H7 (cell line): Measurements from ENCODE around the gene RPS21. TPM values are rescaled to one million over a fixed set of nuclear protein-coding genes. Genes with fewer than 3 reads are reported as not detected.

Source experiments
- DNase-seq: peaks from one replicate; pipeline ENCODE4 v3.0.0; 2012
- H3K27me3 ChIP-seq: 2 replicates; pipeline ENCODE4 v1.6.0; 2011; ENCODE audit warnings: mild to moderate bottlenecking, low read length; ENCODE audit not compliant: control insufficient read depth, insufficient read depth
- H3K36me3 ChIP-seq: replicated peaks from 2 replicates; pipeline ENCODE4 v1.5.1; 2011; ENCODE audit warnings: low read length; ENCODE audit not compliant: control insufficient read depth, insufficient read depth
- H3K4me3 ChIP-seq: 2 replicates; pipeline ENCODE4 v1.5.1; 2011; ENCODE audit warnings: low read depth, mild to moderate bottlenecking, control low read depth, low read length, moderate library complexity; ENCODE audit not compliant: insufficient read depth
- total RNA-seq: library from RNA; depleted of rRNA; stranded (reverse); fragments of >200 nt; shearing (Covaris generic); gene quantifications from 2 replicates; pipeline ENCODE4 v1.2.3, GENCODE V29; 2014

RPS21 gene
- total RNA-seq, 1 experiment from 2014 or later, result 1,118 TPM

GRCh38 chr20:62358171-62359042 is 28.5 kb upstream of the RPS21 start:
- Histone ChIP-seq H3K36me3 (peaks cover 3% of the 10 kb centered on the region), H3K4me3 (no peak overlapping the region), H3K27me3 (no peaks in the 10 kb centered on the region)
- DNase-seq, result no peak

- Histone ChIP-seq H3K4me3 (no peak overlapping the region), H3K36me3 (peaks cover 3% of the 10 kb centered on the region), H3K27me3 (no peaks in the 10 kb centered on the region)
- peak; percentile 87 for DNase-seq
Observed at GRCh38 chr20:62359043-62359490, 27.8 kb upstream of the RPS21 start.

- Histone ChIP-seq H3K27me3 (no peaks in the 10 kb centered on the region), H3K4me3 (no peak overlapping the region), H3K36me3 (peaks cover 3% of the 10 kb centered on the region)
- peak; percentile 64 for DNase-seq
Observed at GRCh38 chr20:62359491-62360121, 27.3 kb upstream of the RPS21 start.

- peak; percentile 83 for DNase-seq
- no peak overlapping the region for H3K4me3 ChIP-seq
- peaks cover 3% of the 10 kb centered on the region for H3K36me3 ChIP-seq
- H3K27me3 ChIP-seq, result no peaks in the 10 kb centered on the region
Observed at GRCh38 chr20:62360854-62361798, 25.8 kb upstream of the RPS21 start.

- no peak overlapping the region for H3K4me3 ChIP-seq
- DNase-seq, result peak; percentile 96
- peaks cover 3% of the 10 kb centered on the region for H3K36me3 ChIP-seq
- no peaks in the 10 kb centered on the region for H3K27me3 ChIP-seq
Observed at GRCh38 chr20:62361799-62362589, 24.9 kb upstream of the RPS21 start.

- no peak overlapping the region for H3K4me3 ChIP-seq
- peaks cover 3% of the 10 kb centered on the region for H3K36me3 ChIP-seq
- no peak for DNase-seq
- no peaks in the 10 kb centered on the region for H3K27me3 ChIP-seq
Observed at GRCh38 chr20:62362590-62362940, 24.3 kb upstream of the RPS21 start.

GRCh38 chr20:62362991-62363919 is 23.6 kb upstream of the RPS21 start:
- Histone ChIP-seq H3K36me3 (peaks cover 3% of the 10 kb centered on the region), H3K4me3 (no peak overlapping the region), H3K27me3 (no peaks in the 10 kb centered on the region)
- peak; percentile 78 for DNase-seq

- H3K27me3 ChIP-seq, result no peaks in the 10 kb centered on the region
- DNase-seq, result peak; percentile 70
- peaks cover 3% of the 10 kb centered on the region for H3K36me3 ChIP-seq
- no peak overlapping the region for H3K4me3 ChIP-seq
Observed at GRCh38 chr20:62363920-62364851, 22.7 kb upstream of the RPS21 start.

GRCh38 chr20:62364911-62365736 is 21.8 kb upstream of the RPS21 start:
- peaks cover 2% of the 10 kb centered on the region for H3K36me3 ChIP-seq
- peak overlapping the region; percentile 11 for H3K4me3 ChIP-seq
- no peaks in the 10 kb centered on the region for H3K27me3 ChIP-seq
- no peak for DNase-seq

GRCh38 chr20:62365814-62366369 is 21.0 kb upstream of the RPS21 start:
- Histone ChIP-seq H3K4me3 (peak overlapping the region; percentile 90), H3K27me3 (no peaks in the 10 kb centered on the region), H3K36me3 (peaks cover 2% of the 10 kb centered on the region)
- peak; percentile 92 for DNase-seq

GRCh38 chr20:62366370-62367135 is 20.4 kb upstream of the RPS21 start:
- DNase-seq, result peak; percentile 98
- peaks cover 1% of the 10 kb centered on the region for H3K36me3 ChIP-seq
- H3K4me3 ChIP-seq, result peak overlapping the region; percentile 90
- H3K27me3 ChIP-seq, result no peaks in the 10 kb centered on the region
